NB4 (cell line): ENCODE data around the gene HABP4.

Experiments used
- DNase-seq: peaks from one replicate; pipeline ENCODE4 v3.0.0; 2010; ENCODE audit warnings: low read depth
- H3K4me3 ChIP-seq: one replicate; pipeline ENCODE4 v1.5.1; 2011; ENCODE audit warnings: mild to moderate bottlenecking, low read depth, low read length, moderate library complexity
- CTCF ChIP-seq: IDR thresholded peaks from one replicate; pipeline ENCODE4 v1.5.1; 2012; ENCODE audit warnings: low read depth, low read length
- MAX ChIP-seq: IDR thresholded peaks from 2 replicates; pipeline ENCODE4 v1.6.1; 2011; ENCODE audit warnings: low read depth, low read length
- MYC ChIP-seq: IDR thresholded peaks from 2 replicates; pipeline ENCODE4 v1.6.1; 2011; ENCODE audit warnings: low read depth, low read length
- POLR2A ChIP-seq: IDR thresholded peaks from 2 replicates; pipeline ENCODE4 v1.6.1; 2011; ENCODE audit warnings: mild to moderate bottlenecking; ENCODE audit not compliant: insufficient read length; ENCODE audit errors: extremely low read depth

HABP4 gene

GRCh38 chr9:96489482-96489979 is 39.6 kb downstream of the HABP4 start:
- H3K4me3 ChIP-seq, result no peak overlapping the region
- TF ChIP-seq MYC, result no peak
- TF ChIP-seq MAX, result no peak
- no peak for TF ChIP-seq POLR2A
- TF ChIP-seq CTCF, result no peak

DNA sequence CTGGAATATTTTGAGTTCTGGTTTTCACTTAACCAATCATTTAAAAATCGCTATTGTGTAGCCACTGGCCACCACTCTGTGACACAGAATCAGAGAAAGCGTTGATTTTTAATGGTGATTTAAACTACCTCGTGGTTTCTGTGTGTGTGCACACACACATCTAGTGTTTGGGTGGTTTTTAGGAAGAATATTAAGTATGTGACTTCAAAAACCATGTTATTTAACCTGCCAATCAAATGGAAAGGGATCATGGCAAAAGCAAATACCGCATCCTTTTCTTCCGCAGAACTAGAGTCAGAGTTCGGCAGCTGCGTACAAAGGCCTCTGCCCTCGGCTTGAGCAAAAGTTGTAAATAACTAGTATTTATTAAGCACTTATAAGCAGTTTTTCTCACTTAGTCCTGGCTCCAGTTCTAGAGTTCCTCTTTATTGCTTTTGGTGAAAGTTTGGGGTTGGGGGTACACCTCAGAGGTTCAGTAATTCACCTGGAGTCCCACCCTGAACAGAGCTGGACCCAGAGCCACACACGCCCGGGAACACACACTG is 40.6 kb downstream of the HABP4 start:
- TF ChIP-seq POLR2A (no peak), MAX (no peak), MYC (no peak), CTCF (no peak)
- H3K4me3 ChIP-seq, result no peak overlapping the region
- no peak for DNase-seq

More at GRCh38 chr9:96489482-96489979, 39.6 kb downstream of the HABP4 start:
- no peak for DNase-seq

- TF ChIP-seq POLR2A, result no peak
- TF ChIP-seq MAX, result no peak
- TF ChIP-seq MYC, result no peak
- no peak for TF ChIP-seq CTCF
- no peak overlapping the region for H3K4me3 ChIP-seq
- DNase-seq, result no peak
Observed at GRCh38 chr9:96491079-96491879, 41.3 kb downstream of the HABP4 start.

DNA sequence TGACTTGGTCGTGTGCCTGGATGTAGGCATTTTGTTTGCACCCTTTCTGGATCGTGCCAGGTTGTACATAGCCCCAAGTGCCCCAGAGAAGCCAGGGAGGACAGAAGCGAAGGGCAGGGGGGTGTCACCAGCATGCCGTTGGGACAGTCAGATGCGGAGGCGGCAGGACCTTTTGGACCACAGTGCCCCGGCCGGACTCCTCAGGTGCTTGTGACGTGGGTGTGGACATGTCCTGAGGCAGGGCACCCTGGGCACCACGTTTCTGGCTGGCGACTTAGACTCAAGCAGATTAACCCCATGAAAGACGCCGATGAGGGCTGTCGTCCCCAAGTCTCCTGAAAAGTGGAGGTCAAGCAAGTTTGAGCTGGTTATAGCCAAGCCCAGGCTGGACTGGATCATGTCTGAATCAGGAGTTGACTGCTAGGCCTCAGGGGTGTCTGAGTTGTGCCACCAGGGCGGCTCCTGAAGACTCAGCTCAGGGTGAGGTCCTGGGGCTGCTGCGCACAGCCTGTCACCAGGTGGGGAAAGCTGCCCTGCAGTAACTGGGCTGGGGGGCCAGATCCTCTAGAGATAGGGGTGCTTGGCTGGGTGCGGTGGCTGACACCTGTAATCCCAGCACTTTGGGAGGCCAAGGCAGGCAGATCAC is 42.0 kb downstream of the HABP4 start:
- no peak overlapping the region for H3K4me3 ChIP-seq
- DNase-seq, result no peak
- no peak for TF ChIP-seq POLR2A
- TF ChIP-seq MYC, result no peak
- TF ChIP-seq MAX, result no peak
- TF ChIP-seq CTCF, result no peak

DNA sequence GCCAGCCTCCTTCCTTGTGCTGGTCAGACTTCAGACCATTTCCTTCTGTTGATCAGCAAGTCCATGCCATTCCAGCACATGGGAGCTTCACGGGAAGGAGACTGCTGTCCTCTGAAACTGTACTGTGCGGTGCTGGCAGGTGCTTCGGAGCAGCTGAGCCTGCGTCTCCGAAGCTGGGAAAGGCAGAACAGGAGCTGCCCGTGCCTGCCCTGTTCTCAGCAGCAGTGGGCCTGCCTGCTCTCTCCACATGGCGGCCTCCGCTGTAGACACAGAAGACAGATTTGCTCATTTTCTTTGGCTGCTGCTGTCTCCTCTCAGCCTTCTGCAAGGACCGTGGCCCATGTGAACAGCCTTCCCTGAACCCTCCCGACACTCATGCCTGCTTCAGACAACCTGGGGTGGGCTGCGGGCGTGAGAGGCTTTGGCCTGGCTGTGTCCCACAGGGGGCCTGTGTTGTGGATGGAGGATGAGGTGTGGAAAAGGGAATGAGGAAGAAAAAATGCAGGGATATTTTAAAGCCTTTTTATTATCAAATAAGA is 43.1 kb downstream of the HABP4 start:
- H3K4me3 ChIP-seq, result no peak overlapping the region
- DNase-seq, result no peak
- TF ChIP-seq POLR2A (no peak), CTCF (no peak), MYC (no peak), MAX (no peak)
